ENCODE data around the gene TMEM250. TPM values are rescaled to one million over a fixed set of nuclear protein-coding genes. Genes with fewer than 3 reads are reported as not detected.
"Not testable (repeated sequence)": the region's sequence is repeated elsewhere in the genome, so short reads cannot be mapped to it uniquely, and the experiment has no call there.

Gene TMEM250
- total RNA-seq, 1 donor from 2014 or later = 18.7 TPM

DNA sequence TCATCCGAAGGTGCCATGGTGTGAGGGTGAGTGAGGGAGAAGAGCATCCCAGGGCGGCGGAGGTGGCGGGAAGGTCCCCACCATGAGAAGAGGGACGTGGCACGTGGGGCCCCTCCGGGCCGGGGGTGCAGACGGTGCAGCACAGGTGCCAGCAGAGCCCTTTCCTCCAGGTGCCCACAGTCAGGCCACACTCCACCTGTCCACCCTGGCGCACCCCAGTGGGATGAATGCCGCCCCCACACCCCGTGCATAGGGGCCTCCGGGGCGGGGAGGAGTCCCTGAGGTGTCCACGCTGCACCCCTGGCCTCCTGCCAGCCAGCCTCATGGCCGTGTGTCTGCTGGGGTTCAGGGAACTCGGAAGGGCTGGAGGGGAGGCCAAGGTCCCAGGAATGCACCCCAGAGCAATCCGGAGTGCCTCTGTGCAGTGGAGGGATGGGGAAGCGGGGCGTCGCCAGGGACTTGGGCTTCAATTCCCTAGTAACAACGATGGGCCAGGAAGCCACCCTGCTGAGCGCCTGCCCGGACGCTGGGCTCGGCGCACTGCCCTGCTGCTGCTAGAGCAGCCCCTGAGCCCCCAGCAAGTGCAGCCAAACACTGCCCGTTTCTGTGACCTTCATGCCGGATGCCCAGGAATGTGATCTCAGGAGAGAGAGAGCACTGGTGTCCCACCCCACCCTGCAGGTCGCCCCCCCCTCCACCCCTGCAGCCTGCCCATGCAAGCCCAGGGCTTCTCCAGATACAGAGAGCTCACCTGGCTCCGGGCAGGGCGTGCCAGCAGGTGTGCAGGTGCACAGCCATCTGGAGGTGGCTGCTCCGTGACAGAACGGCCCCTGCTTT is 14.8 kb downstream of the TMEM250 start:
- DNase-seq (ENCODE audit: missing footprints) (no peak), ATAC-seq (no peak)
- intact Hi-C loops (cut with DNase I) = no loop called here

- intact Hi-C loops (cut with DNase I); DNase-seq (ENCODE audit: missing footprints); ATAC-seq: not testable (repeated sequence)
Measured at GRCh38 chr9:136101615-136102074, 17.0 kb downstream of the TMEM250 start.

DNA sequence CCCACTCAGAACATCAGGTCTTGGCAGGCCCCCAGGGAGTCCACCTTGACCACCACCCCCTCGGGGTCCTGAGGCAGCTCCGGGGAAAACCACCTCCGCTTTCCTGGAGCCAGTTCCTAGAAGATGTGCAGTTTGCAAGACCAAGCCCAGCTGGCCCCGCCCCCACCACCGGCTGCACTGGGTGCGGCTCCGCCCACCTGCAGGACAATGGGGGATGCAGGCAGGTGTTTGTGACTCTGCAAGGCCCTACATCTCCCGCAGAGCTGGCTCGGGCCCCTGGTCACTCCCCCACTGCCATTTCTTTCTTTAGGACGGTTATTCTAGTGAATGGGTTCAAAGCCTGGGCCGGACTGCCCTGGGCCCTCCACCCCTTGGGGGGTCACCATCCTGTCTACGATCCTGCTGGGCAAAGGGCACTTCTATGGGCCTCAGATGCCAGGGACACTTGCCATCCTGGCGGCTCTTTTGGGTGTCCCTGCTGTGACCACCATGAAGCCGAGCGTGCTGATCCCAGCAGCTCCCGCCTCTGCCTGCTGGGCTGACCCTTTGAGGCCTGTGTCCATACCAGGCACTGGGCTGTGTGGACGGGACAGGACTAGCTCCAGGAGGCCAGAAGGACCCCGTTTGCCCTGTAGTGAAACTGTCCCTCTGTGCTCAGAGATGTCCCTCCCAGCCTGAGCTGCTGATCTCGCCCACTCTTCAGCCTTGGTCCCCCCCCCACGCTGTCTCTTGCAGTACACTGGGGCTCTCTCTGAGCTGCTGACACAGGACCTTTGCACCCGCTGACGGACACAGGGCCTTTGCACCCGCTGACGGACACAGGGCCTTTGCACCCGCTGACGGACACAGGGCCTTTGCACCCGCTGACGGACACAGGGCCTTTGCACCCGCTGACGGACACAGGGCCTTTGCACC is 17.7 kb downstream of the TMEM250 start:
- no peak for ATAC-seq

DNA sequence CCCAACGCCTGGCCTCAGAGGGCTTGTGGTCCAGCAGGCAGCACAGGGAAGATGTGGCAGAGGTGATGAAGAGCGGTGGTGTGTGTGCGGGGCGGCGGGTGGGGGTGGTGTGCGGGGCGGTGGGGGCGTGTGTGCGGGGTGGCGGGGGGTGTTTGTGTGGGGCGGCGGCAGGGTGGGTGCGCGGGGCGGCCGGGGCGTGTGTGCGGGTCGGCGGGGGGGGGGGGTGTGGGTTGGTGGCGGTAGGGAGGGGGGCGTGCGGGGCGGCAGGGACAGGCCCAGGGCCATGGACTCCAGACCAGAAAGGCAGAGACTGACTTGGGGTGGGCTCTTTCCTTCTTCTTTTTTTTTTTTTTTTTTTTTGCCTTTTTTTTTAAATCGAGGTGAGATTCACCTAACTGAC is 19.1 kb downstream of the TMEM250 start:
- DNase-seq (ENCODE audit: missing footprints) = no peak
- no peak for ATAC-seq
- intact Hi-C loops (cut with DNase I) = no loop called here

More for the DNA sequence above, 17.7 kb downstream of the TMEM250 start:
- intact Hi-C loops (cut with DNase I) = no loop called here
- no peak for DNase-seq (ENCODE audit: missing footprints)

GRCh38 chr9:136098844-136099243 is 19.8 kb downstream of the TMEM250 start:
- ATAC-seq (peak; percentile 27), DNase-seq (ENCODE audit: missing footprints) (no peak)
- intact Hi-C loops (cut with DNase I) = no loop called here

- DNase-seq (ENCODE audit: missing footprints) = no peak
- no peak for ATAC-seq
- intact Hi-C loops (cut with DNase I) = no loop called here
Measured at GRCh38 chr9:136098210-136098609, 20.5 kb downstream of the TMEM250 start.

GRCh38 chr9:136096505-136097001 is 22.1 kb downstream of the TMEM250 start:
- no peak for DNase-seq (ENCODE audit: missing footprints)
- intact Hi-C loops (cut with DNase I) = no loop called here
- ATAC-seq = no peak

DNA sequence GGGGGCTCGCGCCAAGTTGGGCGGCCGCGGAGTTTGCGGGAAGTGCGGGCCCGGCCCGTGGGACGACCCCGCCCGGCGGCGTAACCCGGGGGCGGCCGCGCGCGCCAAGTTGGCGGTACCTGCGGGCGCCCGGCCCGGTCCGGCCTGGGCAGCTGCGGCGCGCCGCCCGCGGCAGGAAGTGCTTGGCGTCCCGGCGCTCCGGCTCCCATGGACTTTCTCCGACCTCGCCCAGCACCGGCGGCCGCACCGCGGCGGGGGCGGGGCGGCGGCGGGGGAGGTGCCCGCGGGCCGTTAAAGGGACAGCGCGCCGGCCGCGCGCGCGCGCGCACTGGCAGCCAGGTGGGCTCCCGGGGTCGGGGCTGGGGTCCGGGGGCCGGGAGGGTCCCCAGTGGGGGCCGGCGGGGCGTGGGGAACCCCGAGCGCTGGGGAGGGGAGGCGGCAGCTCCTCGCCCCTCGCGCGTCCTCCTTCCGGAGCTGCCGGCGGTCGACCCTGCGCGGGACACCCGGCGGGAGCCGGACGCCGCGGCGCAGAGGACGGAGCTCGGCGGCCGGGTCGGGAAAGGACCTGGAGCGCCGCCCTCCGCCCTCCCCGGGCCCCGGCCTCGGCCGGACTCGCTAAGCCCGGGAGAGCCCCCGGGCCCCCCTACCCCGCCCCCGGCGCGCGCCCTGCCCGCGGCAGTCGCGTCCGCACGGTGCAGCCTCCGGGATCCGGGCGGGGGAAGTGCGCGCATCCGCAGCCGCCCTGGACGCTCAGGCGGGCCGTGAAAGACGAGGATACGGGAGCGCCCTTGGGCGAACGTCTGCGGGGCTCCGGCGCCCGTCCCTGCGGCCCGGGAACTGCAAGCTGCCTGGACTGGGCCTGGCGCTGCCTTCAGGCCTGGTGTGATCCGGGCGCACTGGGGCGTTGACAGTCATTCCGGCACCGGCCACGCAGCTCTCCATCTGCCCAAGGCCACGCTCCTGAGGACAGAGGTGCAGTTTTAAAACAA is 23.3 kb downstream of the TMEM250 start, which contains the start of gene NACC2:
Gene NACC2, minus strand, starts transcription at position 220 of the 989 bp plus-strand sequence. CDS start 44,768 bp downstream, outside the sequence.
- ATAC-seq = peak; percentile 34
- intact Hi-C loops (cut with DNase I) = loop anchor here (1.0 kb wide), 1 partner anchor 23 kb away; the partner anchor contains the start of gene TMEM250
- peak; percentile 89 for DNase-seq (ENCODE audit: missing footprints)

GRCh38 chr9:136093995-136094881 is 24.4 kb downstream of the TMEM250 start:
- ATAC-seq = peak; percentile 70
- intact Hi-C loops (cut with DNase I) = loop anchor here (5.0 kb wide), 1 partner anchor 42 kb away; no protein-coding TSS in a partner anchor
- DNase-seq (ENCODE audit: missing footprints) = peak; percentile 91

- intact Hi-C loops (cut with DNase I) = loop anchor here (5.0 kb wide), 1 partner anchor 41 kb away; no protein-coding TSS in a partner anchor
- peak; percentile 77 for DNase-seq (ENCODE audit: missing footprints)
- ATAC-seq = peak; percentile 29
Measured at GRCh38 chr9:136093346-136093986, 25.2 kb downstream of the TMEM250 start.

- ATAC-seq (no peak), DNase-seq (ENCODE audit: missing footprints) (peak; percentile 50)
- intact Hi-C loops (cut with DNase I) = loop anchor here (5.0 kb wide), 1 partner anchor 40 kb away; no protein-coding TSS in a partner anchor
Measured at GRCh38 chr9:136092741-136093140, 25.9 kb downstream of the TMEM250 start.

DNA sequence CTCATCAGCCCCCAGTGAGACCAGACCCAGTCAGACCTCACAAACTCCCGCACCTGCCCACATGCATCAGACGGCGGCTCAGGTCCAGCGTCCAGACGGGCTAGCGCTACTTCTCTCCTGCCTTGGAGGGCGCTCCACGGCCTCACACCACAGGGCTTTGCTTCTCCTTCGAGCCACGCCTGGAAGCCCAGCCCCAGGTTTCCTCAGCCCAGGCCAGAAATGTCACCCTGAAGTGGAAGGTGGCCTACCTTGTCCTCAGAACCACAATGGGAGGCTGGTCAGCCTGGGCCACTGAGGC is 26.4 kb downstream of the TMEM250 start:
- ATAC-seq (no peak), DNase-seq (ENCODE audit: missing footprints) (no peak)
- intact Hi-C loops (cut with DNase I) = loop anchor here (5.0 kb wide), 1 partner anchor 40 kb away; no protein-coding TSS in a partner anchor

DNA sequence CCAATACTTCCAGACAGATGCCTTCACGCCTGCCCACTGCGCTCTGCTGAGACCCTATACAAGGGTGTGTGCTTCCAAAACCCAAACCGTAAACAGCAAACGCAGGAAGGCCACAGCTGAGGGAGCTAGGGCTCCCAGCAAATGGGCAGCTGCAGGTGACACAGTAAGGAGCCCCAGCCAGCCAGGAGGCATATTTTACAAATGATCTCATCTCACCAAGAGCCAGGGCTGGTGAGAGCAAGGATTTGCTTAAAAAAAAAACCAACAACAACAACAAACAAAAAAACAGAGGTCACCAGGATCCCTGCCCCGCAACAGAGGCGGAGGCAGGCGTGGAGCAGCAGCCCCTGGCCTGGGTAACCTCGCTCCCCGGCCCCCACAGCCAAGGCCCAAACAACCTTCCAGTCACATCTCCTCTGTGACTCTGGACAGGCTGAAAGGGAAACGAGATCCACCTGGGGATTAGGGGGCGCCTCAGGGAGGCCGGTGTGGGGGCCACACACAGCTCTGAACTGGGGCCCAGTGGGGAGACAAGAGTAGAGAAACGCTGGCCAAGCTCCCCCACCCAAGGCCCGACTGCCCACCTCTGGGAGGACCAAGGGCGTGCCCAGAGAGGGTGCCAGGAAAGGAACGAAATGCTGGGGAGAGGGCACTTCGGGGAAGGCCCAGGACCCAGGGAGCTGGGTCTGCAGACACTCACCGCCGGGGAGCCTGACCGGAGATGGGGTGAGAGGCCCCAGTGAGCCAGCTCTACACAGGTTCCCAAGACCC is 26.9 kb downstream of the TMEM250 start:
- ATAC-seq = no peak

GRCh38 chr9:136090768-136091581 is 27.7 kb downstream of the TMEM250 start:
- intact Hi-C loops (cut with DNase I) = loop anchor here (5.0 kb wide), 1 partner anchor 39 kb away; no protein-coding TSS in a partner anchor
- DNase-seq (ENCODE audit: missing footprints) (peak; percentile 73), ATAC-seq (peak; percentile 27)

More for the DNA sequence above, 26.9 kb downstream of the TMEM250 start:
- peak; percentile 65 for DNase-seq (ENCODE audit: missing footprints)
- intact Hi-C loops (cut with DNase I) = loop anchor here (5.0 kb wide), 1 partner anchor 39 kb away; no protein-coding TSS in a partner anchor
